Activated naive CD8-positive, alpha-beta T cell treated with anti-CD3 and anti-CD28 coated beads, Interleukin-2, amount 50 U/mL, for 16 hours (primary cell): Measurements from ENCODE around the gene DHDDS.

ENCODE experiments used
- DNase-seq: peaks from one replicate; pipeline ENCODE4 v3.0.0-alpha.2; 2020; ENCODE audit warnings: low read depth, low spot score

The DHDDS gene

GRCh38 chr1:26418865-26419349 lies 13.2 kb upstream of the DHDDS start:
- no peak for DNase-seq

DNA sequence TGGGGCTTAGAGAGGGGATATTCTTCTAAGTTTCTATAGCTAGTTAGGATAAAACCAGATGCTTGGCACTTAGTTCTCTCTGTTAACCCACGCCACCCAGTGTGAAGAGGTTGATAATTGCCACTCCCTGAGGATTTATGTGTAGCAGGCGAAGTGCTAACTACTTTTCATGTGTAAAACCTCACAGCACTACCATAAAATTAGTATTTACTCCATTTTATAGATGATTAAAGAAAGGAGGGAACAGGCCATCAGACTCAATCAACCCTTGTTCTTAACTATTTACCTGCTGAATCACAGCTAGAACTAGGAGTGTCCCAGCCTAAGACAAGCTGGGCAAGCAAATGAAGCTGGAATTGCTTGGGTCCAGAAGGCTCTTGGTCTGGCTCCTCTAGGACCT lies 12.6 kb upstream of the DHDDS start:
- DNase-seq, result no peak

DNA sequence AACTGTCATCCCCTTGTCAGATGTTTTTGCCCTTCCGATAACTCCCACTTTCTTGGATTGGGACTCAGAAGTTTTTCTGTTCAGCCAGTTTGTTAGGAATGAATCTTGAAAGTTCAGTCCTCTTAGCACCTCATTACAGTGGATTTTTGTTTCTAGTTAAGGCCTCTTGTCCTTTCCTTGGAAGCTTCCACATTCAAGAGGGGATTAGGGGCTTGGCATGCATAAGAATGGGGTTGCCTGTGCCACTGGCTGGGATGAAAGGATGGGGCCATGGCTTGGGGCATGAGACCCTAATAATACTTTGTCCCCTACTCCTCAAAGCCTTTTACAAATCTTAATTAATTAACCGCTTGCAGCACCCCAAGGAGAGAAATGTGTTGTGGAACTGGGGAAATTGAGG lies 2.4 kb upstream of the DHDDS start:
- DNase-seq, result no peak

DNA sequence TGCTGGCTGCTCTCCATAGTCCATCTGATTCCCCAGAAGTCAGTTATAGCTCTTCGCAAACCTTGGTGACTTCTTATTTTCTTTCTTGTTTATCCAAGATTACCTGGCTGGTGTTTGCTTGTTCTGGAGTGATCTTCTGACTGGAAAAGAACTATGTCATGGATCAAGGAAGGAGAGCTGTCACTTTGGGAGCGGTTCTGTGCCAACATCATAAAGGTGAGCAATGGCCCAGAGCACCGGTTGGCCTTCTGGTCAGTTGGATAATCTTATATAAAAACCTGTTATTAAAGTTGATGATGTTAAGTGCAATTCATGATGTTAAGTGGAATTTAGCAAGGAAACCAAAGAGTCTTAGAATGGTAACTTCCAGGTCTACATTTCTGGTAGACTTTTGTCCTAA lies 672 bp downstream of the DHDDS start:
- DNase-seq, result no peak

DNA sequence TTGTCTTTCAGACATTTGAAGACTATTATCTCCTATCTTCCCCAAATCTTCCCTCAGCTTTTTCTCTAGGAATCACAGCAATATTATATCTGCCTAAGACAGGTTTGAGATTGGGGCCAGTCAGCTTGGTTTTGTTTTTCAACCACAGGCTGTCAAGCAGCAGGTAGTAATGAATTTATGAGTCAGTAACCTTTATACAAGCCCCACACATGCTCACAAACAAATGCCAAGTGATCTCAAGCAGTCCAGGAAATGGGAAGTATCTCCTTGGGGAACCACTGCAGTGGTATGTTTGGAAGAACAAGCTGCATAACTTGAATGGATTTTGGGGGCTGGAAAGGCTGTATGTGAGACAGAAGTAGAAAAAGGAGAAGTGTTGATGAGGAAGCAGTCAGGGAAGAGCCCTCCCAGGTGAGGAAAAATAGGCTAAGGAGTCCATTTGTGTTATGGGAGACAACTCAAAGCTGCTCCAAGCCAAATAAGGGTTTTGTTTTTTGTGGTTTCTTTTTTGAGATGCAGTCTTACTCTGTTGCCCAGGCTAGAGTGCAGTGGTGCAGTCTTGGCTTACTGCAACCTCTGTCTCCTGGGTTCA lies 2.1 kb downstream of the DHDDS start:
- no peak for DNase-seq

DNA sequence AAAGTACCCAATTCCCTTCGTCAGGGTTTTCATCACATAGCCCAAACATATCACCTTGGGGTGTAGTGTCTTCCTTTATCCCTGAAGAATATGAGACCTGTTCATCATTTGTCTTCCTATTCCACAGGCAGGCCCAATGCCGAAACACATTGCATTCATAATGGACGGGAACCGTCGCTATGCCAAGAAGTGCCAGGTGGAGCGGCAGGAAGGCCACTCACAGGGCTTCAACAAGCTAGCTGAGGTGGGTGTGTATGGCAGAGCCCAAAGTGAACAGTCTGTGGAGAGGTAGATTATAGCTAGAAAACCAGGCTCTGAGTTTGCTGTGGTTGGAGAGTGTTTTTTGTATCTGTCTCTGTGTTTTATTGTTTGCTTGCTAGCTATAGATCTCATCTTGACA lies 5.9 kb downstream of the DHDDS start:
- no peak for DNase-seq

DNA sequence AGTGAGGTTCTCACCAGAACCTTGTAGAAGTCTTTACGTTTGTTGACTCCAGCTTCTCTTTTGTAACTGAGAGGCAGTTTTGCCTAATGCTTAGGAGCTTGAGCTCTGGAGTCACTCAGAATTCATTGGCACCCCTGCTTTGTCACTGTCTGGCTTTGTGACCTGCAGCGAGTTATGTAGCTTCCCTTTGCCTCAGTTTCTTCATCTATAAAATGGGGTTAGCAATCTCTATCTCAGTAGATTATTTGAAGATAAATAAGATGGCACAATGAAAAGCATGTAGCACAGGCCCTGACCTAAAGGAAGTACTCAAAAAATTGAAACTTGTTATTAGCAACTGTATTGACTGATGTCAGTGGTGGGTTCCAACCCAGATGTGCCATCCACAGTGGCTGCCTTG lies 8.1 kb downstream of the DHDDS start:
- DNase-seq, result no peak

GRCh38 chr1:26449868-26450267 lies 17.7 kb downstream of the DHDDS start:
- no peak for DNase-seq

GRCh38 chr1:26450908-26451307 lies 18.8 kb downstream of the DHDDS start:
- no peak for DNase-seq

DNA sequence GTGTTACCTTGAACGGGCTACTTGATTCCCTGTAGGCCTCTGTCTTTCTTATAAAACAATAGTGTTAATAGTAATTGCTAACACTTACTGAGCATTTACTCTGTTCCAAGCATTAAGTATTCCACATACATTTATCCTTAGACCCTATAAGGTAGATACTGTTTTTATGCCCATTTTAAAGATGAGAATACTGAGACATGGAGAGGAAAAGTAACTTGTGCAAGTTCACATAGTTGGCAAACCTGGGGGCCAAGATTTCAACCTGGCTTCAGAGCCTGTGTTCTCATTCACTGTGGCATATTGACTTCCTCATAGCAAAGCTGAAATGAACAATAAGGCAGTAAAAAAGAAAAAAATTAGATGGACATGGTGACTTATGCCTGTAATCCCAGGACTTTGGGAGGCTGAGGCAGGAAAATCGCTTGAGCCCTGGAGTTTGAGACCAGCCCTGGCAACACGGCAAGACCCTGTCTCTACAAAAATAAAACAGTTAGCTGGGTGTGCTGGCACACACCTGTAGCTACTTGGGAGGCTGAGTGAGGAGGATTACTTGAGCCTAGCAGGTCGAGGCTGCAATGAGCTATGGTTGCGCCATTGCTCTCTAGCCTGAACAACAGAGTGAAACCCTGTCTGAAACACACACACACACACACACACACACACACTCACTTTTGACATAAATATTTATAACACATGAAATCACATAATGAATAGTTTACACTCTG lies 20.5 kb downstream of the DHDDS start:
- DNase-seq, result no peak

DNA sequence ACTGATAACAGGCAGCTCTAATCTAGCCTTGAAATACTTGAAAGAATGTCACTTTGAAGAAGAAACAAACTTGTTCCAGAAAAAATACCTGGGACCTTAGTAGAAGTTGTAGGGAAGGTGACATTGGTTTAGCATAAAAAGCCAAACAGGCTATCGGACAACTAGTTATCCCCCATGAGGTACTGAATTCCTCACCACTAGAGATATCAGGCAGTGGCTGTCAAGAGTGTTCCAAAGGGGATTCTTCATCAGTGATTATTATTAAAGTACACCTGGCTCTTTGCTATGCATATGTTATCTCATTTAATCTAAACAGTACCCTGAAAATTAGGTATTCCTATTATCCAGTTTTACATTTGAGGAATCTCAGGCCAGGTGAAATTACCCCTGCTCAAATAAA lies 27.0 kb downstream of the DHDDS start:
- no peak for DNase-seq

DNA sequence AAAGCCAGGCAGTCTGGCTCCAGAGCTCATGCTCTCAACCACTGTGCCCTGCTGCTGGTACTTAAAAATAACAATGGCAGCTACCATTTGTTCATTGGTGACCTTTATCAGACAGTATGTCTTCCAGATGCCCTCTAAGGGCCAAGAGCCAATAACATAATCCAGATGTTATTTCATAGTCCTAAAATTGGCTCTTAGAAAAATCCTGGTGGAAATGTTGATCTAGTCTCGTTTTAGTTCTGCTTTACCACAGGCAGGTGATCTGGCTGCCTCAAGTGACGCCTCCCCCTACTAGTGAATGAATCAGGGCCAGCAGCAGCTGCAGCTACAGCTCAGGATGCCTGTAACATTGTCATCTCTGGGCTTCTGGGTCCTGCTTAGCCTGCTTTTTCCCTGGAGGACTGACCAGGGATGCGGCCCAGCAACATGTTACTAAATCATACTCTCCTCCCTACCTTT lies 27.5 kb downstream of the DHDDS start:
- no peak for DNase-seq

GRCh38 chr1:26468911-26469310 lies 36.8 kb downstream of the DHDDS start:
- no peak for DNase-seq

- DNase-seq, result no peak
These were observed 37.4 kb downstream of the DHDDS start for GRCh38 chr1:26469558-26469957.

DNA sequence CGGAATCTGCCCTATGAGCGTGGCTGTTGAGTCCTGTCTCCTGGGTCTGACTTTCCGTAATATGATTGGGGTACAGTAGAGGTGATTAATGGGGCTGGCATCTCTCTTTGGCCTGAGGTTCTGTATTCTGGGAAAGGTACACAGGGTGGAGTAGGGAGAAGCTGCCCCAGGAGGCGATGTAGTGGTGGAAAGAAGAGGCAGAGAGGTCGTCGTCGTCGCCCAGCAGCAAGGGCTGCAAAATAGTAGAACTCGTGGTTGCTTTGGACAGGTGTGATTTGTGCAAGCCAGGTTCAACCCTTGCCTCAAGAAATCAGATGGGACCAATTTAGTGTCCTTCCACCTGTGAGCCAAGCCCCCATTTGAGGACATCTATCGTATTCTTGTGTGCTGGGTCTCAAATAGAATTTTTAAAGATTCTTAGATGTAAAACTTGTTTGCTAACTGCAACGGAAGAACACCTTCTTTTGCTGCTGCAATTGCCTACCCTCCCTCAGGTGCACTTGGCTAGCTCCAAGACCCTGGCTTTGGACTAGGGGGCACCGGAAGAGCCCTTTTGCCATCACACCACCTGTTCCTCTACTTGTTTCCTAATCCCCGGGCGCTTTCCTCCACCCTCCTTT lies 38.9 kb downstream of the DHDDS start:
- no peak for DNase-seq

GRCh38 chr1:26471498-26472319 lies 39.6 kb downstream of the DHDDS start:
- no peak for DNase-seq

- peak; percentile 73 for DNase-seq
These were observed 40.3 kb downstream of the DHDDS start, which contains the start of gene HMGN2 for GRCh38 chr1:26472320-26472900. Gene HMGN2 (plus strand): TSS chr1:26472440. CDS start chr1:26472613, 173 bp downstream.

GRCh38 chr1:26472901-26473845 lies 41.1 kb downstream of the DHDDS start:
- peak; percentile 86 for DNase-seq

DNA sequence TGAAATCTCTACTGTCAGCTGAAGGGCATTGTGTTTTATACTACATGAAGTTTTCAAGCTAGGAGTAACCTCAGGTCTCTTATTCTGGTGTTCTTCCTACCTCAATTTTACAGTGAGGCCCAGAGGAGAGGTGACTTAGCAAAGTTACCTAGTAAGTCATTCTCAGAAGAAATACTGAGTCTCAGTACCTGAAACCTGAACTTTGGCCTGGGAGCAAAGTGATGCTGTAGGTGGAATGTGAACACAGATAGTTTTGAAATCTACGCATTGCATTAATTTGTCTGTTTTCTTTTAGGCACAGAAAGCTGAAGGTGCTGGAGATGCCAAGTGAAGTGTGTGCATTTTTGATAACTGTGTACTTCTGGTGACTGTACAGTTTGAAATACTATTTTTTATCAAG lies 42.7 kb downstream of the DHDDS start:
- no peak for DNase-seq

DNA sequence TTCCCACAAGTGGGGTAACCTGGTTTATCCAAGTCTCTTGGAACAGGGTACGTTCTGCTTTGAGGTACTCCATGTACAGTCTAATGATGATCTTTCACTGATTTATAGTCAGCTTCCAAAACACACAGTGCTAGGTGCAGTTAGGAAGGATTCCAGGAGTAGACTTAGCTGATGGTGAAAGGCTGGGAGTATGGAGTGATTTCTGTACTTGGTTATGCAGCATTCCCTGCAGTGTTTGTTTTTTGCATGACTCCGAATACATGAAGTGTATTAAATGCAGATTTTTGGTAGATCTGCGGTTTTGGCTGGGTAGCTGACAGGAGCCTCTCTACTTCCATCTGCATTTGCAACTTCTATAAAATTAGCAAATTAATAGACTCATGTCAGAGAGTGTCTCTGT lies 43.9 kb downstream of the DHDDS start:
- no peak for DNase-seq
